GM12878 (cell line): ENCODE results near the gene CALML4.

Source experiments
- BRCA1 ChIP-seq: IDR thresholded peaks from 2 replicates; pipeline ENCODE4 v1.6.1; 2011; ENCODE audit warnings: low read depth, low read length, improper control_type of control experiment
- CBX3 ChIP-seq: fragments of 200-600 bp; sonication (generic); IDR thresholded peaks from 2 replicates; pipeline ENCODE4 v1.6.1; 2016; ENCODE audit warnings: low read depth, borderline replicate concordance
- EP300 ChIP-seq, 2 experiments: fragments of 150-350 bp in 1 of 2; IDR thresholded peaks; 2 replicates each; pipeline ENCODE4 v1.6.1; 2011 to 2012; ENCODE audit warnings: low read depth in 2 of 2, low read length in 2 of 2, borderline replicate concordance in 1 of 2, improper control_type of control experiment in 1 of 2, inconsistent platforms in 1 of 2; ENCODE audit not compliant: control insufficient read depth in 1 of 2
- ESRRA ChIP-seq: IDR thresholded peaks from 2 replicates; pipeline ENCODE4 v1.6.1; 2012; ENCODE audit warnings: mild to moderate bottlenecking, low read length, improper control_type of control experiment
- EZH2 ChIP-seq: IDR thresholded peaks from 2 replicates; pipeline ENCODE4 v1.6.1; 2012; ENCODE audit warnings: low read depth, mild to moderate bottlenecking, control low read depth, inconsistent platforms, low read length, borderline replicate concordance; ENCODE audit not compliant: control insufficient read depth
- NFIC ChIP-seq: IDR thresholded peaks from 2 replicates; pipeline ENCODE4 v1.6.1; 2012; ENCODE audit warnings: low read depth, mild to moderate bottlenecking, inconsistent platforms, low read length, moderate library complexity
- POLR2A ChIP-seq: IDR thresholded peaks from 2 replicates; pipeline ENCODE4 v1.6.1; 2011; ENCODE audit warnings: low read depth, mild to moderate bottlenecking, low read length
- POU2F2 ChIP-seq: IDR thresholded peaks from 3 replicates; pipeline ENCODE4 v1.6.1; 2011; ENCODE audit warnings: low read depth, mild to moderate bottlenecking, low read length, borderline replicate concordance
- SKIL ChIP-seq: fragments of 450-650 bp; IDR thresholded peaks from 2 replicates; pipeline ENCODE4 v1.6.1; 2017; ENCODE audit warnings: mild to moderate bottlenecking, low read depth, inconsistent platforms; ENCODE audit not compliant: poor library complexity, severe bottlenecking
- ZZZ3 ChIP-seq: IDR thresholded peaks from 2 replicates; pipeline ENCODE4 v1.6.1; 2011; ENCODE audit warnings: low read depth; ENCODE audit not compliant: control insufficient read depth, insufficient read length
- TF ChIP-seq, protein P1 (sequence below), 3 experiments: IDR thresholded peaks in 2 of 3; conservative IDR thresholded peaks in 1 of 3; 2 replicates each; pipeline ENCODE4 v1.5.1; 2011; ENCODE audit warnings: low read depth in 3 of 3, low read length in 3 of 3, mild to moderate bottlenecking in 3 of 3, control low read depth in 2 of 3, moderate library complexity in 2 of 3, inconsistent platforms in 1 of 3, mixed read lengths in 1 of 3; ENCODE audit not compliant: control insufficient read depth in 2 of 3, insufficient read depth in 1 of 3; ENCODE audit errors: extremely low read depth in 1 of 3
- TF ChIP-seq, protein P2 (sequence below): fragments of 450-650 bp; IDR thresholded peaks from 2 replicates; pipeline ENCODE4 v1.6.1; 2016; ENCODE audit warnings: mild to moderate bottlenecking
- TF ChIP-seq, protein P3 (sequence below): IDR thresholded peaks from 2 replicates; pipeline ENCODE4 v1.6.1; 2011; ENCODE audit warnings: borderline replicate concordance, low read depth, mild to moderate bottlenecking, moderate library complexity, low read length; ENCODE audit not compliant: insufficient read depth, poor library complexity, severe bottlenecking

DNA sequence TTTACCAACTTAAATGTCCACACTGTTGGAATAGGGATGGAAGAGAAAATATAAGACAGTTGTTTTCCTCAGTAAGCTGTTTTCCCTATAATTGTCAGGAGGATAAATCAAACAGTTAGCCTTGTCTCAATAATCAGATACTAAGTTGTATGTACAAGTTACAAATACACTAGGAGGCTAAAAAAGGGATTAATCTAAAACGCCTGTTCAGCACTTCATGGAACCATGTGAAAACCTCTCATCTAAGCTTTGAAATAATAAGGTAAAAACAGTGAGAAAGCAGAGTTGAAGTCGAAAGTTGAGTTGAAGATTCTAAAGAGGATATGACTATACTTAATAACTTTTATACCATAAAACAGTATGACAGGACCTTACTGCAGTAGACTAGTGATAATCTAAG, 62.0 kb downstream of the CALML4 start:
- TF ChIP-seq NFIC (no peak), ZZZ3 (no peak), EP300 (IDR thresholded peaks at IDR 0.05; ENCODE audit: borderline replicate concordance in 1 of 2, control insufficient read depth in 1 of 2, low read depth in 2 of 2, low read length in 2 of 2) (no peak), BRCA1 (no peak), SKIL (no peak), POLR2A (no peak), EZH2 (no peak), CBX3 (no peak), POU2F2 (no peak), ESRRA (no peak)
- TF ChIP-seq, protein P1, sequence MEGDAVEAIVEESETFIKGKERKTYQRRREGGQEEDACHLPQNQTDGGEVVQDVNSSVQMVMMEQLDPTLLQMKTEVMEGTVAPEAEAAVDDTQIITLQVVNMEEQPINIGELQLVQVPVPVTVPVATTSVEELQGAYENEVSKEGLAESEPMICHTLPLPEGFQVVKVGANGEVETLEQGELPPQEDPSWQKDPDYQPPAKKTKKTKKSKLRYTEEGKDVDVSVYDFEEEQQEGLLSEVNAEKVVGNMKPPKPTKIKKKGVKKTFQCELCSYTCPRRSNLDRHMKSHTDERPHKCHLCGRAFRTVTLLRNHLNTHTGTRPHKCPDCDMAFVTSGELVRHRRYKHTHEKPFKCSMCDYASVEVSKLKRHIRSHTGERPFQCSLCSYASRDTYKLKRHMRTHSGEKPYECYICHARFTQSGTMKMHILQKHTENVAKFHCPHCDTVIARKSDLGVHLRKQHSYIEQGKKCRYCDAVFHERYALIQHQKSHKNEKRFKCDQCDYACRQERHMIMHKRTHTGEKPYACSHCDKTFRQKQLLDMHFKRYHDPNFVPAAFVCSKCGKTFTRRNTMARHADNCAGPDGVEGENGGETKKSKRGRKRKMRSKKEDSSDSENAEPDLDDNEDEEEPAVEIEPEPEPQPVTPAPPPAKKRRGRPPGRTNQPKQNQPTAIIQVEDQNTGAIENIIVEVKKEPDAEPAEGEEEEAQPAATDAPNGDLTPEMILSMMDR (IDR thresholded peaks at IDR 0.05 in 2 of 3, conservative IDR thresholded peaks at IDR 0.05 in 1 of 3; ENCODE audit: control insufficient read depth in 2 of 3, extremely low read depth in 1 of 3, insufficient read depth in 1 of 3, low read depth in 3 of 3, low read length in 3 of 3): no peak
- TF ChIP-seq, protein P2, sequence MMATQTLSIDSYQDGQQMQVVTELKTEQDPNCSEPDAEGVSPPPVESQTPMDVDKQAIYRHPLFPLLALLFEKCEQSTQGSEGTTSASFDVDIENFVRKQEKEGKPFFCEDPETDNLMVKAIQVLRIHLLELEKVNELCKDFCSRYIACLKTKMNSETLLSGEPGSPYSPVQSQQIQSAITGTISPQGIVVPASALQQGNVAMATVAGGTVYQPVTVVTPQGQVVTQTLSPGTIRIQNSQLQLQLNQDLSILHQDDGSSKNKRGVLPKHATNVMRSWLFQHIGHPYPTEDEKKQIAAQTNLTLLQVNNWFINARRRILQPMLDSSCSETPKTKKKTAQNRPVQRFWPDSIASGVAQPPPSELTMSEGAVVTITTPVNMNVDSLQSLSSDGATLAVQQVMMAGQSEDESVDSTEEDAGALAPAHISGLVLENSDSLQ: no peak
- TF ChIP-seq, protein P3, sequence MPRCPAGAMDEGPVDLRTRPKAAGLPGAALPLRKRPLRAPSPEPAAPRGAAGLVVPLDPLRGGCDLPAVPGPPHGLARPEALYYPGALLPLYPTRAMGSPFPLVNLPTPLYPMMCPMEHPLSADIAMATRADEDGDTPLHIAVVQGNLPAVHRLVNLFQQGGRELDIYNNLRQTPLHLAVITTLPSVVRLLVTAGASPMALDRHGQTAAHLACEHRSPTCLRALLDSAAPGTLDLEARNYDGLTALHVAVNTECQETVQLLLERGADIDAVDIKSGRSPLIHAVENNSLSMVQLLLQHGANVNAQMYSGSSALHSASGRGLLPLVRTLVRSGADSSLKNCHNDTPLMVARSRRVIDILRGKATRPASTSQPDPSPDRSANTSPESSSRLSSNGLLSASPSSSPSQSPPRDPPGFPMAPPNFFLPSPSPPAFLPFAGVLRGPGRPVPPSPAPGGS: no peak
